Subcutaneous adipose tissue (tissue), 4 donors: Measurements from ENCODE around the gene POC5. TPM values are rescaled to one million over a fixed set of nuclear protein-coding genes. Genes with fewer than 3 reads are reported as not detected.

Experiments used
- CTCF ChIP-seq: fragments of 450-650 bp; IDR thresholded peaks from one replicate; pipeline ENCODE4 v1.5.1; 2016; ENCODE audit warnings: low read depth, mild to moderate bottlenecking, control low read depth, antibody characterized with exemption, moderate library complexity
- total RNA-seq, 4 donors: library from RNA; depleted of rRNA; stranded (reverse); fragments of >200 nt; gene quantifications; one replicate each; pipeline ENCODE4 v1.1.0, GENCODE V29; 2016

POC5 gene
- total RNA-seq, 4 donors from 2014 or later = 10.9 to 17.8 (median 14.9) TPM

GRCh38 chr5:75667586-75667985, 49.7 kb downstream of the POC5 start:
- TF ChIP-seq CTCF = no peak

- no peak for TF ChIP-seq CTCF
Observed at GRCh38 chr5:75666801-75667200, 50.4 kb downstream of the POC5 start.

DNA sequence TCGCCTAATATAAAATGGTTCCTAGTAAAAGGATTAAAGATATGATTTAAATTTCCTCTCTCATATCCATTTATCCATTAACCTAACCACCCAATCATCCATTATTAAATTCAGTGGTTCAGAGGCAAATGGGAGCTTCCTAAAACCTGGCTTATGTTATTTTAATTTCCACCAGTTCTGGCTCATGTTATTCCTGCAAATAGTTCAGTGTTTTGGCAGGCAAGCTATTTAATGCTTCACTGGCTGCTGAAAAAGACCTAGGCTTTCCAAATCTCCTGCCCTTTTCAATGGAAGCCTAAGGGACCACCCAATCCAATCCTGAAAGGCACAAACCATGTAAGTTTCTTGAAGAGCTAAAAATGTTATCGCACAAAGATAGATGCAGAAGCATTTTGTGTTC, 52.3 kb downstream of the POC5 start:
- no peak for TF ChIP-seq CTCF

- TF ChIP-seq CTCF = no peak
Observed at GRCh38 chr5:75663579-75664284, 53.5 kb downstream of the POC5 start.

DNA sequence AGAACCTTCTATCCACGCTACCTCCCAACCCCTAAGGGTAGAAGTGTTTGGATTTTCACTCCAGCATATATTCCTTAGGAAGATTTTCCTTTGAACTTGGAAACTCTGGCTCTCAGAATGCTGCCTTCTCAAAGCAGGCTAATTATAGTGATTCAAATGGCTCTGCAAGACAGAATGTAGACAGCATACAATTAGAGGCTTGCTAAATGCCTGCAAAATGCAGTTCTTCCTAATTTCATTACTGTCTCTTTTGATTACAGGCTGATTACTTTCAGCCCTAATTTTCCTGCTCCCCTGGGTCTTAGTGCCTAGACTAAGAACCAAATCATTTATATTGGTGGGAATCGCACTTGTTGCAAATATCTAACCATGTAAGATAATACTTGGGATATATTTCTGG, 55.2 kb downstream of the POC5 start:
- TF ChIP-seq CTCF = no peak

DNA sequence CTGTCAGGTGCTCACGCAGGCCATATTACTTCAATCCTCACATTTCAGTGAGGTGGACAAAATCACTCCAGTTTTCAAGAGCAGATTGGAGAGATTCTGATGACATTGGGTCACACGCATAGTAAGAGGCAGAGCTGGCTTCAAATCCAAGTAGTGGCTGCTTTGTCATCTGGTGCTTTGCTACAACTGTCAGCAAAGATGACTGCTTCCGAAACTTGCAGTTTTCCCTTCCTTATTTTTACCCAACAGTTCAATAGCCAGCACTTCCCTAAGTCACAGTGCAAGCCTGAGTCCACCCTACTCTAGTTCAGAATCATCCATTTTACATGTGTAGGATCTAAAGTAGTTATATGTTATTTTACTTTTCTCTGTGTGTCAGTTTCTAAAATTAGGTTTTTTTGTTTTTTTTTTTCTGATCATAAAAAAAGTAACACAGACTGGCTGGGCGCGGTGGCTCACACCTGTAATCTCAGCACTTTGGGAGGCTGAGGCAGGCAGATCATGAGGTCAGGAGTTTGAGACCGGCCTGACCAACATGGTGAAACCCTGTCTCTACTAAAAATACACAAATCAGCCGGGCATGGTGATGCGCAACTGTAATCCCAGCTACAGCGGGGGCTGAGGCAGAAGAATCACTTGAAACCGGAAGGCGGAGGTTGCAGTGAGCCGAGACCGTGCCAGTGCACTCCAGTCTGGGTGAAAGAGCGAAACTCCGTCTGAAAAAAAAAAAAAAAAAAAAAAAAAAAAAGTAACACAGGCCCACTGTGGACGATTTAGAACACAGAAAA, 56.4 kb downstream of the POC5 start:
- TF ChIP-seq CTCF = no peak

GRCh38 chr5:75659791-75660450, 57.3 kb downstream of the POC5 start:
- no peak for TF ChIP-seq CTCF
